ENCODE results near the gene EME2.
"Not testable (repeated sequence)": the region's sequence is repeated elsewhere in the genome, so short reads cannot be mapped to it uniquely, and the experiment has no call there.

EME2 gene

GRCh38 chr16:1729026-1729425 is 43.6 kb upstream of the EME2 start:
- DNase-seq (ENCODE audit: low spot score) = no peak
- CTCF ChIA-PET = no interaction called here
- POLR2A ChIA-PET (ENCODE audit: low non-redundant PET) = no interaction called here
- no peak for TF ChIP-seq CTCF (conservative IDR thresholded peaks at IDR 0.05; ENCODE audit: low read depth)
- no peak overlapping the region for H3K27ac ChIP-seq

GRCh38 chr16:1729445-1729844 is 43.2 kb upstream of the EME2 start:
- no peak overlapping the region for H3K27ac ChIP-seq
- POLR2A ChIA-PET (ENCODE audit: low non-redundant PET) = no interaction called here
- no peak for TF ChIP-seq CTCF (conservative IDR thresholded peaks at IDR 0.05; ENCODE audit: low read depth)
- CTCF ChIA-PET = no interaction called here
- DNase-seq (ENCODE audit: low spot score) = no peak

- TF ChIP-seq CTCF (conservative IDR thresholded peaks at IDR 0.05; ENCODE audit: low read depth) = no peak
- ChIA-PET POLR2A (ENCODE audit: low non-redundant PET) (no interaction called here), CTCF (no interaction called here)
- DNase-seq (ENCODE audit: low spot score) = no peak
- H3K27ac ChIP-seq = no peak overlapping the region
These were observed 41.5 kb upstream of the EME2 start for GRCh38 chr16:1731073-1731472.

- ChIA-PET CTCF (no interaction called here), POLR2A (ENCODE audit: low non-redundant PET) (no interaction called here)
These were observed 41.0 kb upstream of the EME2 start for GRCh38 chr16:1731603-1732002.

GRCh38 chr16:1732071-1732470 is 40.5 kb upstream of the EME2 start:
- DNase-seq (ENCODE audit: low spot score) = no peak
- ChIA-PET POLR2A (ENCODE audit: low non-redundant PET) (interaction anchor here (1.0 kb wide), 1 partner anchor 12 kb away, joined by 3 read pairs; no protein-coding TSS in a partner anchor), CTCF (interaction anchor here (0.5 kb wide), 1 partner anchor 133 kb away, joined by 3 read pairs; no protein-coding TSS in a partner anchor)
- H3K27ac ChIP-seq = peak overlapping the region; percentile 25
- TF ChIP-seq CTCF (conservative IDR thresholded peaks at IDR 0.05; ENCODE audit: low read depth) = no peak

More at GRCh38 chr16:1731603-1732002, 41.0 kb upstream of the EME2 start:
- DNase-seq (ENCODE audit: low spot score) = no peak
- no peak for TF ChIP-seq CTCF (conservative IDR thresholded peaks at IDR 0.05; ENCODE audit: low read depth)
- peak overlapping the region; percentile 25; the same call in 1 of the 2 replicates for H3K27ac ChIP-seq

- CTCF ChIA-PET = interaction anchor here (0.5 kb wide), 1 partner anchor 132 kb away, joined by 3 read pairs; no protein-coding TSS in a partner anchor
- not testable (repeated sequence) for H3K27ac ChIP-seq; DNase-seq (ENCODE audit: low spot score)
- POLR2A ChIA-PET (ENCODE audit: low non-redundant PET) = interaction anchor here (1.0 kb wide), 1 partner anchor 11 kb away, joined by 3 read pairs; no protein-coding TSS in a partner anchor
These were observed 40.0 kb upstream of the EME2 start for GRCh38 chr16:1732551-1732987.

- no peak overlapping the region; the same call in 1 of the 2 replicates for H3K27ac ChIP-seq
- ChIA-PET POLR2A (ENCODE audit: low non-redundant PET) (no interaction called here), CTCF (no interaction called here)
- TF ChIP-seq CTCF (conservative IDR thresholded peaks at IDR 0.05; ENCODE audit: low read depth) = no peak
- no peak for DNase-seq (ENCODE audit: low spot score)
These were observed 38.5 kb upstream of the EME2 start for GRCh38 chr16:1734123-1734522.

Measured in RWPE1 (cell line).